ENCODE measurements around the gene ZNF581.

ZNF581 gene

GRCh38 chr19:55694656-55695491, 51.4 kb downstream of the ZNF581 start (continued):
- no peak for TF ChIP-seq ZFP37 (tag by site-specific recombination; IDR thresholded peaks at IDR 0.05)
- no peak for TF ChIP-seq PATZ1 (tag by site-specific recombination; IDR thresholded peaks at IDR 0.05)
- TF ChIP-seq ZNF600 (tag by site-specific recombination; IDR thresholded peaks at IDR 0.05), result no peak
- TF ChIP-seq ZNF48 (tag by site-specific recombination; IDR thresholded peaks at IDR 0.05), result no peak
- no peak for TF ChIP-seq MEIS1 (CRISPR knock-in tag; IDR thresholded peaks at IDR 0.05; ENCODE audit: borderline replicate concordance)
- TF ChIP-seq KLF9 (tag by site-specific recombination; IDR thresholded peaks at IDR 0.05; ENCODE audit: low read depth), result no peak
